ENCODE measurements around the gene RELL1.
"Not testable (repeated sequence)": the region's sequence is repeated elsewhere in the genome, so short reads cannot be mapped to it uniquely, and the experiment has no call there.

RELL1 gene

GRCh38 chr4:37690976-37691375, 4.8 kb upstream of the RELL1 start:
- DNase-seq = no peak

GRCh38 chr4:37689353-37690095, 3.3 kb upstream of the RELL1 start:
- no peak for DNase-seq

- DNase-seq = no peak
Observed at GRCh38 chr4:37687681-37688080, 1.5 kb upstream of the RELL1 start.

- DNase-seq = no peak
Observed at GRCh38 chr4:37687194-37687562, 1.0 kb upstream of the RELL1 start.

GRCh38 chr4:37685823-37686372, 278 bp downstream of the RELL1 start:
- peak; percentile 37 for DNase-seq

- peak; percentile 16 for DNase-seq
Observed at GRCh38 chr4:37685161-37685822, 884 bp downstream of the RELL1 start.

GRCh38 chr4:37684154-37684553, 2.0 kb downstream of the RELL1 start:
- no peak for DNase-seq

- no peak for DNase-seq
Observed at GRCh38 chr4:37682701-37683401, 3.3 kb downstream of the RELL1 start.

- no peak for DNase-seq
Observed at GRCh38 chr4:37680089-37680488, 6.1 kb downstream of the RELL1 start.

GRCh38 chr4:37679301-37679700, 6.9 kb downstream of the RELL1 start:
- no peak for DNase-seq

GRCh38 chr4:37678624-37679023, 7.6 kb downstream of the RELL1 start:
- no peak for DNase-seq

- DNase-seq = no peak
Observed at GRCh38 chr4:37675587-37676290, 10.4 kb downstream of the RELL1 start.

GRCh38 chr4:37674439-37674838, 11.7 kb downstream of the RELL1 start:
- DNase-seq = no peak

- no peak for DNase-seq
Observed at GRCh38 chr4:37673538-37674192, 12.5 kb downstream of the RELL1 start.

GRCh38 chr4:37671072-37671471, 15.1 kb downstream of the RELL1 start:
- no peak for DNase-seq

- DNase-seq = no peak
Observed at GRCh38 chr4:37670249-37670648, 15.9 kb downstream of the RELL1 start.

GRCh38 chr4:37669124-37669523, 17.1 kb downstream of the RELL1 start:
- not testable (repeated sequence) for DNase-seq

- DNase-seq = no peak
Observed at GRCh38 chr4:37667197-37668100, 18.7 kb downstream of the RELL1 start.

- DNase-seq = no peak
Observed at GRCh38 chr4:37666625-37667071, 19.5 kb downstream of the RELL1 start.

GRCh38 chr4:37665333-37666320, 20.5 kb downstream of the RELL1 start:
- DNase-seq = no peak
